Ovary (tissue), 9 donors: ENCODE measurements around the gene SMG6. TPM values are rescaled to one million over a fixed set of nuclear protein-coding genes. Genes with fewer than 3 reads are reported as not detected.
A peak's percentile ranks its signal among the peaks of the same experiment; 100 is the strongest.

ENCODE experiments used
- DNase-seq, 5 donors: peaks; one replicate each; pipeline ENCODE4 v3.0.0-alpha.2; 2019 to 2020
- H3K27ac ChIP-seq, 2 donors: fragments of 200-600 bp; one replicate each; pipeline versions ENCODE4 v1.5.1 to v1.8.0; 2019 to 2022
- H3K27me3 ChIP-seq: fragments of 200-600 bp; one replicate; pipeline ENCODE4 v1.8.0; 2022
- H3K36me3 ChIP-seq: fragments of 200-600 bp; sonication (generic); one replicate; pipeline ENCODE4 v1.5.1; 2019
- H3K4me1 ChIP-seq: one replicate; pipeline ENCODE4 v1.8.1; 2013; ENCODE audit warnings: mild to moderate bottlenecking, moderate library complexity; ENCODE audit not compliant: insufficient read depth
- H3K4me3 ChIP-seq: fragments of 200-600 bp; sonication (generic); one replicate; pipeline ENCODE4 v1.5.1; 2017
- H3K9me3 ChIP-seq, 2 donors: fragments of 200-600 bp in 1 of 2; sonication (generic) in 1 of 2; one replicate each; pipeline versions ENCODE4 v1.5.1 to v1.8.1; 2013 to 2019; ENCODE audit warnings: mild to moderate bottlenecking in 1 of 2, moderate library complexity in 1 of 2
- EP300 ChIP-seq: sonication (generic); formaldehyde crosslinking; IDR thresholded peaks from one replicate; pipeline ENCODE4 v1.6.1; 2017; ENCODE audit warnings: antibody characterized with exemption
- POLR2A ChIP-seq: fragments of 450-650 bp; IDR thresholded peaks from one replicate; pipeline ENCODE4 v1.6.1; 2017; ENCODE audit warnings: antibody characterized with exemption, mild to moderate bottlenecking, moderate library complexity
- WGBS, 3 donors: extraction: QIAGEN DNeasy Blood & Tissue Kit in 1 of 3; methylation state at CpG; one replicate each; pipeline versions ENCODE4 v1.1.5 to v1.1.7; 2013 to 2017; 5-methylcytosine and 5-hydroxymethylcytosine counted together
- intact Hi-C, 4 donors: fragments of 100-400 bp; cut with DNase I; formaldehyde crosslinking; loops; one replicate each; pipeline versions ENCODE4 v1.11.0 to v1.15.1; 2022 to 2023
- polyA plus RNA-seq, 2 donors: library from polyadenylated mRNA; stranded (reverse); fragments of 200-250 nt in 1 of 2; fragments of 350-450 nt in 1 of 2; fragmentation: Illumina TruSeq in 1 of 2; extraction: RNeasy Lipid Tissue Mini Kit (QIAGEN cat#74804) in 1 of 2; gene quantifications; one replicate each; pipeline ENCODE4 v1.2.3, GENCODE V29; 2013 to 2014
- total RNA-seq, 7 donors: library from RNA; depleted of rRNA in 2 of 7; stranded (reverse); fragments of >200 nt in 2 of 7; fragmentation: NEBNext Ultra II Directional in 3 of 7; extraction: Animal tissue kit (Norgen Biotek cat#: 25700) in 3 of 7; gene quantifications; one replicate each; pipeline versions ENCODE4 v1.1.0 to v1.2.4, GENCODE V29; 2016 to 2023
- TF ChIP-seq, protein P1 (sequence below), 3 donors: fragments of 450-650 bp in 2 of 3; fragments of 200-600 bp in 1 of 3; IDR thresholded peaks; one replicate each; pipeline versions ENCODE4 v1.5.1 to v1.8.0; 2016 to 2022; ENCODE audit warnings: antibody characterized with exemption in 3 of 3, mild to moderate bottlenecking in 1 of 3
- donor health status: DM: no; HTN: no; CAD: no; lungs with moderate emphysema.
- donor health status: DM: no; HTN: no; CAD: no.
- donor health status: Bipolar disorder and iron deficiency.
- donor health status: DM: yes; HTN: yes; CAD: no.
- donor health status: DM: no; HTN: no; CAD: no.
- donor health status: DM: yes; HTN: yes; CAD: no.

The SMG6 gene
- total and polyA plus RNA-seq, 9 donors, result 33.8 to 66.0 (median 51.0) TPM

DNA sequence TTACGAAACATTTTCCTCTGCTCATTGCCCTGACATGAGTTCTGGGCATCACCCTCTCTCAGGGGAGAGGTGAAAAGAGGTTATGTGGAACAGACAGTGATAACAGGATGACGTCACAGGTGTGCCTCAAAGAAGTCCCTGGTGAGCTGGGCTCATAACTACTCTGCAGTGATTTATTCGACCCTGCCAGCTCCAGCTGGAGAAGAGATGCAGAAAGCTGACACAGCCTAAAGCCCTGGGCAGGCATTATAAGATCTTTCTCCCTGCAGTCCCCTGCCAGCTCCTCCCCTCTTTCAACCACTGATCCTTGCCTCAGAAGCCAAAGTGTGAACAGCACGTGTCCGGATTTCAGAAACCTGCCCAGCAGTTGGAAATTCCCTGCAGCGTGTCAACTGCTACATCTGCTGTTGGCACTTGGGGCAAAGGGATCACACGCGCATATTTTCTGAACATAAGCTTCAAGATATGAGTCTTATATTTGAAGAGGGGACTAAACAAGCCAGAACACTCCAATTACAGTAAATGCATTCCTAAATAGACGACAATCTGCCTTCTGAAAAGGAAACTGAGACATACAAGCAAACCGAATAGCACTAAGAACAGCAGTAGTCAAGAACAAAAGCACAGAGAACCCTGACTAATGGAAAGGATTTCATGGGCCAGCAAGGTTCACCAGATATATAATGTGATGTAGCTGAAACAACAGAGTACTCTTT, 80.5 kb downstream of the SMG6 start:
- intact Hi-C loops, result no loop called here

GRCh38 chr17:2222301-2222700, 81.3 kb downstream of the SMG6 start:
- intact Hi-C loops, result no loop called here
- peak in 1 of 5 donors; percentile 8 for DNase-seq
- H3K9me3 ChIP-seq, result no peaks in the 10 kb centered on the region
- H3K27me3 ChIP-seq, result no peaks in the 10 kb centered on the region
- TF ChIP-seq, protein P1, sequence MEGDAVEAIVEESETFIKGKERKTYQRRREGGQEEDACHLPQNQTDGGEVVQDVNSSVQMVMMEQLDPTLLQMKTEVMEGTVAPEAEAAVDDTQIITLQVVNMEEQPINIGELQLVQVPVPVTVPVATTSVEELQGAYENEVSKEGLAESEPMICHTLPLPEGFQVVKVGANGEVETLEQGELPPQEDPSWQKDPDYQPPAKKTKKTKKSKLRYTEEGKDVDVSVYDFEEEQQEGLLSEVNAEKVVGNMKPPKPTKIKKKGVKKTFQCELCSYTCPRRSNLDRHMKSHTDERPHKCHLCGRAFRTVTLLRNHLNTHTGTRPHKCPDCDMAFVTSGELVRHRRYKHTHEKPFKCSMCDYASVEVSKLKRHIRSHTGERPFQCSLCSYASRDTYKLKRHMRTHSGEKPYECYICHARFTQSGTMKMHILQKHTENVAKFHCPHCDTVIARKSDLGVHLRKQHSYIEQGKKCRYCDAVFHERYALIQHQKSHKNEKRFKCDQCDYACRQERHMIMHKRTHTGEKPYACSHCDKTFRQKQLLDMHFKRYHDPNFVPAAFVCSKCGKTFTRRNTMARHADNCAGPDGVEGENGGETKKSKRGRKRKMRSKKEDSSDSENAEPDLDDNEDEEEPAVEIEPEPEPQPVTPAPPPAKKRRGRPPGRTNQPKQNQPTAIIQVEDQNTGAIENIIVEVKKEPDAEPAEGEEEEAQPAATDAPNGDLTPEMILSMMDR (IDR thresholded peaks at IDR 0.05), result no peak
- TF ChIP-seq EP300 (no peak), POLR2A (no peak)
- peaks cover 8% of the 10 kb centered on the region for H3K4me1 ChIP-seq
- no peak overlapping the region for H3K4me3 ChIP-seq
- WGBS, 3 donors, result 36 to 45% (median 41%) methylated on average over 5 of the region's 5 CpGs
- H3K36me3 ChIP-seq, result no peaks in the 10 kb centered on the region
- H3K27ac ChIP-seq, result no peak overlapping the region

More for the DNA sequence above, 80.5 kb downstream of the SMG6 start:
- peaks cover 8% of the 10 kb centered on the region for H3K4me1 ChIP-seq
- no peak overlapping the region for H3K4me3 ChIP-seq
- H3K27me3 ChIP-seq, result no peaks in the 10 kb centered on the region
- WGBS, 3 donors, result 36 to 47% (median 40%) methylated on average over 10 of the region's 10 CpGs
- TF ChIP-seq, protein P1 (IDR thresholded peaks at IDR 0.05), result no peak
- TF ChIP-seq EP300, result no peak
- no peak for TF ChIP-seq POLR2A
- no peaks in the 10 kb centered on the region for H3K9me3 ChIP-seq
- no peaks in the 10 kb centered on the region for H3K36me3 ChIP-seq
- peak in 3 of 5 donors; percentile 41 to 56 (median 45) for DNase-seq
- H3K27ac ChIP-seq, result no peak overlapping the region

DNA sequence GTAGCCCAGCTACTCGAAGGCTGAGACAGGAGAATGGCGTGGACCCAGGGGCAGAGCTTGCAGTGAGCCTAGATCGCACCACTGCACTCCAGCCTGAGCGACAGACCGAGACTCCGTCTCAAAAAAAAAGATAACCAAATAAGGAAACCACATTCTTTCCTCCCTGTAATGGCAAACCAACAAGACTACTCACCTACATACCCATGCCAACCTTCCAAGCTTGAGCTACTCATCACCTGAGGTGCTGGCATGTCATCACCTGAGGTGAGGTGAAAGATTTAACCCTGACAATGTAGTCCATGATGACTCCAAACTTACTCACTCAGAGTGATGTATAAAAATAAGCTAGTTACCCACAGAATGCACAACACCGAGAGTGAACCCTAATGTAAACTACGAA, 85.2 kb downstream of the SMG6 start:
- 84 to 92% (median 86%) methylated on average over 8 of the region's 8 CpGs for WGBS, 3 donors
- no peak for DNase-seq
- intact Hi-C loops, result no loop called here
- Histone ChIP-seq H3K4me1 (peaks cover 16% of the 10 kb centered on the region), H3K27ac (no peak overlapping the region), H3K4me3 (no peak overlapping the region), H3K36me3 (no peaks in the 10 kb centered on the region), H3K9me3 (no peaks in the 10 kb centered on the region), H3K27me3 (no peaks in the 10 kb centered on the region)
- TF ChIP-seq EP300 (no peak), POLR2A (no peak)
- TF ChIP-seq, protein P1 (IDR thresholded peaks at IDR 0.05), result no peak

DNA sequence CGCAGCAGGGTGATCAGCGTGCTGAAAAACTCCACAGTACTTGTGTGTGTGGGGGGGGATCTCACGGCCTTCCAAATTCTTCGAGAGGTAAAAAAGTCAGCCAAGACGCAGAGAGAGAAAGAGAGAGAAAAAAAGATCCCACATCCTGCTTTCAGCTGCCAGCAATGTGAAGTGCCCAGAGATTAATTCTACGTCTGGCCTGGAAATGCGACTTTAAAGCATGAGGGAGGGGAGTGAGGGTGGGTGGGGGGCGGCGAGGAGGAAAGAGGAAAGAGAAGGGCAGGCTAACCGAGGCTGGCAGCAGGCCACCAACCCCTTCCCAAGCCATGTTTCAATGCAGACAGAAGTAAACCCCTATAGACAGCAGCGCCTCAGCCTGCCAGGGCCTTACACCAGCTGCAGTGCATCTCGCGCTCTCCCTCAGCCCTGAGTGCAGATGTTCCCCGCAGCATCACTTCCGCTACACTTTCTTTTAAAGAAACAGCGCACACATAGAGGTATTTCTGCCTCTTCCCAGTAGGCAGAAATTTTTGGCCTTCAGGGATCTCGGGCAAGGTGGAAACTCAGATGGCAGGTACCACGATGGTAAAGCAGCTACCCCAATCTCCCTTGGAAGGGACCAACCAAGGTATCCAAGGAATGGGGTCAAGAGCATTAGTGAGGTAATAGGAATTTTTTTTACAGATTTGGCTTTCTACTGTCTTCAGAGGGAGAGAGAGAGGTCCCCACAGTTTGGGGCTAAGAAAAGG, 87.8 kb downstream of the SMG6 start:
- peak overlapping the region; percentile 2 for H3K4me3 ChIP-seq
- DNase-seq, result peak; percentile 77 to 82 (median 80)
- TF ChIP-seq, protein P1 (IDR thresholded peaks at IDR 0.05), result no peak
- TF ChIP-seq POLR2A, result peak; percentile 8
- 1% methylated on average over 18 of the region's 18 CpGs for WGBS, 3 donors
- H3K27ac ChIP-seq, result peak overlapping the region; percentile 76 to 94
- no peaks in the 10 kb centered on the region for H3K9me3 ChIP-seq
- H3K36me3 ChIP-seq, result no peaks in the 10 kb centered on the region
- H3K4me1 ChIP-seq, result peaks cover 21% of the 10 kb centered on the region
- H3K27me3 ChIP-seq, result no peaks in the 10 kb centered on the region
- intact Hi-C loops, result no loop called here
